T follicular helper cell (primary cell): ENCODE measurements around the gene FAM13A.

Experiments used
- DNase-seq: peaks from one replicate; pipeline ENCODE4 v3.0.0-alpha.2; 2020; ENCODE audit warnings: low read depth

Gene FAM13A

GRCh38 chr4:88779431-88779830 is 277.6 kb downstream of the FAM13A start:
- no peak for DNase-seq

- no peak for DNase-seq
Measured at GRCh38 chr4:88775529-88775928, 281.5 kb downstream of the FAM13A start.

- DNase-seq = no peak
Measured at GRCh38 chr4:88775026-88775425, 282.0 kb downstream of the FAM13A start.

GRCh38 chr4:88771883-88772450 is 285.0 kb downstream of the FAM13A start:
- no peak for DNase-seq

GRCh38 chr4:88765729-88766128 is 291.3 kb downstream of the FAM13A start:
- no peak for DNase-seq

GRCh38 chr4:88763075-88763474 is 293.9 kb downstream of the FAM13A start:
- DNase-seq = no peak

GRCh38 chr4:88761861-88762523 is 295.0 kb downstream of the FAM13A start:
- DNase-seq = no peak

- DNase-seq = no peak
Measured at GRCh38 chr4:88761342-88761741, 295.6 kb downstream of the FAM13A start.

GRCh38 chr4:88759895-88760290 is 297.1 kb downstream of the FAM13A start:
- no peak for DNase-seq

GRCh38 chr4:88759039-88759894 is 297.7 kb downstream of the FAM13A start:
- no peak for DNase-seq

GRCh38 chr4:88758264-88758663 is 298.7 kb downstream of the FAM13A start:
- no peak for DNase-seq

GRCh38 chr4:88757776-88758175 is 299.2 kb downstream of the FAM13A start:
- no peak for DNase-seq

GRCh38 chr4:88757067-88757466 is 299.9 kb downstream of the FAM13A start:
- DNase-seq = no peak

GRCh38 chr4:88756149-88756548 is 300.8 kb downstream of the FAM13A start:
- no peak for DNase-seq

- no peak for DNase-seq
Measured at GRCh38 chr4:88755454-88755853, 301.5 kb downstream of the FAM13A start.

- no peak for DNase-seq
Measured at GRCh38 chr4:88754796-88755195, 302.2 kb downstream of the FAM13A start.

- no peak for DNase-seq
Measured at GRCh38 chr4:88753658-88754571, 303.1 kb downstream of the FAM13A start.

- DNase-seq = no peak
Measured at GRCh38 chr4:88752754-88753153, 304.2 kb downstream of the FAM13A start.

- DNase-seq = no peak
Measured at GRCh38 chr4:88752076-88752463, 304.9 kb downstream of the FAM13A start.

GRCh38 chr4:88751258-88752075 is 305.5 kb downstream of the FAM13A start:
- DNase-seq = no peak

- no peak for DNase-seq
Measured at GRCh38 chr4:88750369-88750768, 306.6 kb downstream of the FAM13A start.
